CD4-positive, alpha-beta T cell treated with Interferon alpha-2 for 1 hour (primary cell): Measurements from ENCODE around the gene SLC4A3.
"Not testable (repeated sequence)": the region's sequence is repeated elsewhere in the genome, so short reads cannot be mapped to it uniquely, and the experiment has no call there.

Experiments used
- DNase-seq, 2 donors: peaks; one replicate each; pipeline ENCODE4 v3.0.0-alpha.2; 2020 to 2022

The SLC4A3 gene

DNA sequence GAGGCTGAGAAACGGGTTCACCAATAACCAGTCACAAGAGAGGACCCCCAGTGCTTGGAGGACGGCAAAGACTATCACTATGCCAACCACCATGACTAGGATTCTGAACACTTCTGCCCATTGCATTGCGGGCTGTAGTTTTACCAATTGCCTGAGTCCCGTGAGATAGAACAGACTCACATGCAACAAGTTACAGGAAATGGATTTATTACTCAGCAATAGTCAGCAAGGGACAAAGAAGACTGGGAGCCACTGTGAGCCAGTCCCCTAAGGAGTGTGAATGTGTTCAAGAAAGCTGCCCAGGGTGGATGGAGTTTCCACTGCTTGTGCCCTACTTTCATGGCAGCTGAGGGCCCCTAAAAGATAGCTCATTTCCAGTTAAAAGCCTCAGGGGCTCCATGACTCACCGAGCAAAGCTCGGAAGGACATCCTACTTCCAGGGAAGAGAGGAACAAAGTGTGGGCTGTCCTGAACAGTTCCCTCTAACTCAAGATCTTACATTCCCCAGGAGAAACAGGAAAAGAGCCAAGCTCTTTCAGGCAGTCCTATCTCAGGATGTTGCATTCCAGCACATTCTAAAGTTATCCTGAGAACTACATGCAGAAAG, 54.4 kb downstream of the SLC4A3 start:
- no peak for DNase-seq

DNA sequence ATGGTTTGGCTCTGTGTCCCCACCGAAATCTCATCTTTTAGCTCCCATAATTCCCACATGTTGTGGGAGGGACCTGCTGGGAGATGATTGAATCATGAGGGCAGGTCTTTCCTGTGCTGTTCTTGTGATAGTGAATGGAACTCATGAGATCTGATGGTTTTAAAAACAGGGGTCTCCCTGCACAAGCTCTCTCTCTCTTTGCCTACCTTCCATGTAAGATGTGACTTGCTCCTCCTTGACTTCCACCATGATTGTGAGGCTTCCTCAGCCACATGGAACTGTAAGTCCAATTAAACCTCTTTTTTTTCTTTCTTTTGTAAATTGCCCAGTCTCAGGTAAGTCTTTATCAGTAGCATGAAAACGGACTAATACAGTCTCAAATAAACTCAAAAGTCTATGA, 56.0 kb downstream of the SLC4A3 start:
- not testable (repeated sequence) for DNase-seq

DNA sequence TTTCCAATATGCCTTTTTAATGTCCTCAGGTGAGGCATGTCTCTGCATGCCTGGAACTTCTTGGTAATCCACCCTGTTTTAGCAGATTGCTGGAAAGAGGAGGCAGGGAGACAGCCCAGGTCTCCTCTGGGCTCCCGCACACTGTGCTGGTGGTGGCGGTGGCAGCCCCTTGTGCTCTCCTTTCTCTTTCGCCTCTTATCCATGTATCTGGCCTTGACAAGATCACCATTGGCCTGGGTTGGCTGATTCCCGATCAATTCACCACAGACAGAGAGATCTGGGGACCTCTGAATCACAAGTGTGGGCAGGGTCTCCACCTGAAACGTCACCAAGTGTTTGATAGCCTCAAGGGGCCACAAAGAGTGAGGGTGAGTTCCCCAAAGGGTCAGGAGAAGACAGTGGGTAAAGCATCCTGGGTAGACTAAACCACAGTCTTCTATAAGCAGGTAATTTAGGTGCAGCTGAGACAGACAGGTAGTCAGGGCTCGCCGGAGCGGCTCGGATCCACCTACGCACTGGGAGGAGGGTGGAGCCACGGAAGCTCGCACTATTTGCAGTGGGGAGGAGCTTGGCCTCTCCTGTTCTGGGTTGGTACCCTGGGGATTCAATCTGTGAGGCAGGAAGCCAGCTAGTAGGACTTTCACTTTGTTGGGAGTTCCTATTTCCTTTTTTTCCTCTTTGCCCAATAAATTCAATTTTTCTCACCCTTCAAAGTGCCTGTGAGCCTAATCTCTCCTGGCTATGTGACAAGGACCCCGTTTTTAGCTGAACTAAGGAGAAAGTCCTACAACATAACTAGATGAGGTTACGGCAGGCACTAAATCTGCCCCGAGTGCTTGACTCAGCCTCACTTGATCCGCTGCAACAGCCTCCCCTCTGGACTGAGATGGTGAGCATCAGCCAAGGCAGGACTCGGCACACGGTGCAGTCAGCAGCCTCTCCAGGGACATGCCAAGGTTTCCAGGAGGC, 57.6 kb downstream of the SLC4A3 start:
- peak; percentile 12 to 30 for DNase-seq

DNA sequence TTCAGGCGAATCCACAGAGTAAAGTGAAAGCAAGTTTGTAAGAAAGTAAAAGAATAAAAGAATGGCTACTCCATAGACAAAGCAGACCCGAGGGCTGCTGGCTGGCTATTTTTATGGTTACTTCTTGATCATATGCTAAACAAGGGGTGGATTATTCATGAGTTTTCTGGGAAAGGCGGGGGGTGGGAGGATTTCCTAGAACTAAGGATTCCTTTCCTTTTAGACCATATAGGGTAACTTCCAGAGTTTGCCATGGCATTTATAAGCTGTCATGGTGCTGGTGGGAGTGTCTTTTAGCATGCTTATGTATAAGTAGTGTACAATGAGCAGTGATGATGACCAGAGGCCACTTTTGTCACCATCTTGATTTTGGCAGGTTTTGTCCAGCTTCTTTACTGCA, 59.8 kb downstream of the SLC4A3 start:
- no peak for DNase-seq

DNA sequence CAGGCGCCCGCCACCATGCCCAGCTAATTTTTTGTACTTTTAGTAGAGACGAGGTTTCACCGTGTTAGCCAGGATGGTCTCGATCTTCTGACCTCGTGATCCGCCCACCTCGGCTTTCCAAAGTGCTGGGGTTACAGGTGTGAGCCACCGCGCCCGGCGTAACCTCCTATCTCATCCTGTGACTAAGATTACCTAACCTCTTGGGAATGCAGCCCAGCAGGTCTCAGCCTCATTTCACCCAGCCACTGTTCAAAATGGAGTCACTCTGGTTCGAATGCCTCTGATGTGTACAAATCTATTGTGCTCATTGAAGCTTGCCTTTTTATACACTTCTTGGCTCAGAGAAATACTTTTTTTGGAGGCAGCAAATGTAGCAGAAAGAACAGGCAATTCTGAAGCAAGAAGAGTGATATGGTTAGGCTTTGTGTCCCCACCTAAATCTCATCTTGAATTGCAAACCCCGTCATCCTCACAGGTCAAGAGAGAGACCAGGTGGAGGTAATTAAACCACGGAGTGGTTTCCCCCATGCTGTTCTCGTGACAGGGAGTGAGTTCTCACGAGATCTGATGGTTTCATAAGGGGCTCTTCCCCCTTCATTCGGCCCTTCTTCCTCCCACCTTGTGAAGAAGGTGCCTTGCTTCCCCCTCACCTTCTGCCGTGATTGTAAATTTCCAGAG, 60.6 kb downstream of the SLC4A3 start:
- no peak for DNase-seq

DNA sequence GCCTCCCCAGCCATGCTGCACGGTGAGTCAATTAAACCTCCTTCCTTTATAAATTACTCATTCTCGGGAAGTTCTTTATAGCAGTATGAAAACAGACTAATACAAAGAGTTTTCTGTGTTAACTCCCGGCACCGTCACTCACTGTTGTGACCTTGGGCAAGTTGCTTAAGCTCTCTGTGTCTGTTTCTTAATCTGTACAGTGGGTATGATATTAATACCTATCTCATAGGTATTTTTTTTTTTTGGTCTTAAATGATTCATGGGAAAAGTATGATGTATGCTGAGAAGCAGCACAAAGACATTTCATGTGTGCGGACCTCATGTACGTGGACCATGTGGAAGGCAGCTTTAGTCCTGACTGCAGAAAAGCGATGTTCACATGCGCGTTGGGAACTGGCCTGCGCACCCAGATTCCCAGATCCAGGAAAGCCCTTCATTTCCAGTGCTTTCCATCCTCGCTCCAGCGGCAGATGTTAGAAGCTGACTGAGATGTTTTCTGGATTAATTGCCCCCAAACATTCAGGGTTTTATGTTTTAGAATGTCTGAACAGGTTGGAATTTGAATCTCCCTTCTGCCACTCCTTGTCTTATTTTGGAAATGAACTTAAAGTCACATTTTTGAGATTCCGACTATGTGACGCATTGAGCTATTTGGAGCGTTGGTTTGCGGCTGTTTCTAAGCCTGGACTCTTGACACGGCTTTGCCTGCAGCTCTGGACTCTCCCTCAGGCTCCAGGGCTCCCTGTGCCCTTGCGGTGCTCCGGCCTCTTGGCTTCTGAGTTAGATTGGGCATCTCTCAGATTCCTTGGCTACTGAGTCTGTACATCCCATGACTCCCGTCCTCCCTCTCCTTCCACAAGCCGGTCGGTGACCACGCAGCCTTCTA, 61.4 kb downstream of the SLC4A3 start:
- no peak for DNase-seq

DNA sequence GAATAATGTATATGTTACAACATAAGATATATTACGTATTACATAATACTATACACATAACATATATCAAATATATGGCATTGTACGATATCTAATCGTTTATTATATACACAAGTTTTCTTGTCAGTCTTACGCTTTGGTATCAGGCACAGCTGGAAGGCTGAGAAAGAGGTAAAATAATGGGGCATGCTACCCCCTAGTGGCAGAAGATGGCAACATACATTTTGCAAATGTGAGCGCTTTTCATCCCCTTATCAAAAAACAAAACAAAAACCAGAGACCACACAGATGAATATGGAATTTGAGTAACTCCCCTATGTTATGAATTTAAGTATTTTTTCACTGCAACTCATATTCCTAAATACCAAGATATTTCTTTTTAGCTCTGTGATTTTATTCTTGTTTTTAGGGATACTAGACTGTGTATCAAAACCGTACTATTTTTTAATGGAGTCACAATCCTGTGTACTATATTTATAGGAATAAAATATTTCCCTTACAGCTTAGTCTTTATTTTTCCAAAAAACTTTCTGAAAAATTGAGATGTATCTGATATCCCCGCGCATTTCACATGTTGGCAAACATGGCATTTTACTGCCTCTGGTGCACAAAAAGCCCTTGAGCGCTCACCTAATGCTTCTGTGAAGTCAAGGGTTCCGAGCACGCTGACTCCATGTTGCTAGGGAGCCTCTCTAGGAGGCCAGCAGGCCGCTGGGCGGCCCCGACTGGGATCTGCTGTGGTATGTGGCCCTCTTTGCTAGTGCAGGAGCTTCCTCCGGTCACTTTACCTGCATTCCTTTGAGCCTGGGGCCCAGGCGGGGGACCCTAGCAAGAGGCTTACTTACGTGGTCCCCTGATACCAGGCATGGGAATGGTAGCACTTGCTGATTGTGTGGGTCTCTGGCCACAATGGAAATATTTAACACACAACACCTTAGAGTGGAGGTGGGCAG, 62.5 kb downstream of the SLC4A3 start:
- peak; percentile 12 to 50 for DNase-seq

DNA sequence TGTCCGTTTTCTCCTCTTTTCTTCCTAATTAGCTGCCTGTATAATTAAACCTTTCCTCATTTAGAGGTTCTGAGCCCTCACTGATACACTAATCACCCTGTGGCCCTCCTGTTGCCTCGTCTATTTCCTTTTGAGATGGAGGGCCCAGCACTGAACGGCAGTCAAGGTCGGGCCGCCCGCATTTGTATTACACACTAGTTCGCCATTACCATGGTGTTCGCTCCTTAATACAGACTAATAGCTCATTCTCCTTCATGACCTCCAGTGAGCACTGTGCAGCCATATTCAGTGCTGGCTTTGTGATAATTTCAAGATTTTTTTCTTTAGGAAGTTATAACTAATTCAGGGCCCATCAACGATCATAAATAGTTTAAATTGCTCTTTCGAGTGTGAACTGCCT, 64.1 kb downstream of the SLC4A3 start:
- no peak for DNase-seq
